Lower leg skin (tissue), 3 donors: ENCODE measurements around the gene PNMA8C.

Experiments
- POLR2A ChIP-seq, 2 donors: fragments of 450-650 bp; IDR thresholded peaks; one replicate each; pipeline ENCODE4 v1.6.1; 2016 to 2017; ENCODE audit warnings: antibody characterized with exemption in 2 of 2, mild to moderate bottlenecking in 1 of 2, moderate library complexity in 1 of 2
- TF ChIP-seq, protein P1 (sequence below), 3 donors: fragments of 450-650 bp; IDR thresholded peaks; one replicate each; pipeline ENCODE4 v1.5.1; 2016; ENCODE audit warnings: antibody characterized with exemption in 3 of 3, mild to moderate bottlenecking in 3 of 3, moderate library complexity in 2 of 3

DNA sequence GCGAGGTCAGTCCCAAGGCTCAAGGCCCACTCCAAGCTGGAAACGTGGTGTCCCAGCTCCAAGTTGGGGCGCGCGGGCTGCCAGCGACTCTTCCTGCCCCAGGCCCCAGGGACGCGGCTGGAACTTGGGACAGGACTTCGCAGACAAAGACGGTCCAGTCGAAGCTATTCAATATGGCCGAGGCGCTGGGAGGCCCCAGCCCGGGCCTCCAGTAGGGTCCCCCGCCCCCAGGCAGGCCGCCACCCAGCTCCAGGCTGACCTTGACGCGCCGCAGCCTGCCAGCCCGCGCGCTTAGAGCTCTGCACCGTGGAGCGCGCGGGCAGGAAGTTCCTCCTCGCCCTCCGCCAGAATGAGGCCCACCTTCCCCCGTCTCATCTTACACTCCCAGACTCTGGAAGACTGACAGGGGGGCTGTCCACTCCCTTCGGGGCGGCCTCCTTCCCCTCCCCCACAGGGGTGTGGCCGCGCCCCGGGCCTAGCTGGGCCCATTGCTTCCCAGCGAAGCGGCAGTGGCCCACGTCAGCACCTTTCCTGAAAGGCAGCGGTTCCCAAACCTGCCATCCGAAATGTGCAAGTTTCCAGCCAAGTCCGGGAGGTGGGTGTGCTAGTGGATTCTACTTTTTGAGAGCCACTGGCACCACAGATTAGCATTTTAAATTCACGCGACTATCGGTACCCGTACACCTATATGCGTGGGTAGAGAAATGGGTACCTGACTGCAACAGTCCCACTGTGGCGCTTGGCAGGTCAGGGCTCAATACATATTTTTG is 15.3 kb downstream of the PNMA8C start, which contains the start of gene CCDC8:
- TF ChIP-seq POLR2A (IDR thresholded peaks at IDR 0.05): no peak
- TF ChIP-seq, protein P1, sequence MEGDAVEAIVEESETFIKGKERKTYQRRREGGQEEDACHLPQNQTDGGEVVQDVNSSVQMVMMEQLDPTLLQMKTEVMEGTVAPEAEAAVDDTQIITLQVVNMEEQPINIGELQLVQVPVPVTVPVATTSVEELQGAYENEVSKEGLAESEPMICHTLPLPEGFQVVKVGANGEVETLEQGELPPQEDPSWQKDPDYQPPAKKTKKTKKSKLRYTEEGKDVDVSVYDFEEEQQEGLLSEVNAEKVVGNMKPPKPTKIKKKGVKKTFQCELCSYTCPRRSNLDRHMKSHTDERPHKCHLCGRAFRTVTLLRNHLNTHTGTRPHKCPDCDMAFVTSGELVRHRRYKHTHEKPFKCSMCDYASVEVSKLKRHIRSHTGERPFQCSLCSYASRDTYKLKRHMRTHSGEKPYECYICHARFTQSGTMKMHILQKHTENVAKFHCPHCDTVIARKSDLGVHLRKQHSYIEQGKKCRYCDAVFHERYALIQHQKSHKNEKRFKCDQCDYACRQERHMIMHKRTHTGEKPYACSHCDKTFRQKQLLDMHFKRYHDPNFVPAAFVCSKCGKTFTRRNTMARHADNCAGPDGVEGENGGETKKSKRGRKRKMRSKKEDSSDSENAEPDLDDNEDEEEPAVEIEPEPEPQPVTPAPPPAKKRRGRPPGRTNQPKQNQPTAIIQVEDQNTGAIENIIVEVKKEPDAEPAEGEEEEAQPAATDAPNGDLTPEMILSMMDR (IDR thresholded peaks at IDR 0.05): no peak
